ENCODE measurements around the gene SH2D4B.

The SH2D4B gene

GRCh38 chr10:80608706-80609105 lies 71.0 kb downstream of the SH2D4B start:
- DNase-seq, result no peak
- intact Hi-C loops (cut with DNase I), result no loop called here

DNA sequence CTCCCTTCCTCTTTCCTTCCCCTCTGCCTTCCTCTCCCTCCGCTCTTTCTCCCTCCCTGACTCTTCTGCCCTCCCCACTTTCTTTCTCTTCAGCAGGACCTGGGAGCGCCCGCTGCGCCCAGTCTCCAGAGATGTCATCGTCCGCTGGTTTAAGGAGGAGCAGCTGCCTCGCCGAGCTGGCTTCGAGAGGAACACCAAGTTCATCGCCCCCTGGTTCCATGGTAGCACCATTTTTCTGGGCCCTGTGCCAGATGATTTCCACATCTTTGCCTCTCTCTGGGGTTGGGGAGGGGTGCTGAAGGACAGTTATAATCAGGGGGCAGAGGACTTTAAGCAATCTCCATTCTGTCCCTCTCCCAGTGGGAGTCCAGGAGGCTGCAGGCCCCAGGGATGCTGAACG lies 71.6 kb downstream of the SH2D4B start:
- no peak for DNase-seq
- intact Hi-C loops (cut with DNase I), result no loop called here

DNA sequence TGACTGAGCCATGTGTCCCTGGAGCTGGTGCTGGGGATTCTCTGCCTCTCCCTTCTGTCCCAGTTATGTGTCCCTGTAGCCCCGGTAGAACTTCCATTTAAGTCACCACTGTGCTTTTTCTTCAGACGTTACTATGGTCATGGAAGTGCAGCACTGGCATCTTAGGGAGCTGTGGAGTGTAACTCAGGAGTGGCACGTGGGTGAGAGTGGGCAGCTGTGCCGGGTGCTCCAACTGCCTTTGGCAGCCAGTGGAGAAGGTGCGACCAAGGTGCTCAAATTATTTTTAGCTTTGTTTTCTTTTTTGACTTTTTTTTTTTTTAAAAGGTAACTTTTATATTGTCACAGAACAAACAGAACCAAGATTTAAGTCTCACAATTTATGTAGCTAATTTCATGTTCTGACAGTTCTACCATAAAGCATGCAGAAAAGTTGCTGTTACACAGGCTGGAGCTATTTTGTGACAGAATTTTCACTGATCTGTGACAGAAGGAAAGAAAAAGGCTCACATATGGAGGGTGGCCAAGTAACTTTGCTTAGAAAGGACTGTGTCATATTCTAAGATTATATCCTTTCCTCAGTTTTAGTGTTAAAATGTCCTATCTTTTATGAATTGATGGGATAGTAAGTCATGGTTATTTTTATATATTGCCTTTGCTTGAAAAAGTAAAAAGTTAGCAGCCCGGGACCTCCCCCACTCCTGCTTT lies 73.9 kb downstream of the SH2D4B start:
- peak in 1 of 42 donors; percentile 38 for DNase-seq
- intact Hi-C loops (cut with DNase I), result no loop called here

DNA sequence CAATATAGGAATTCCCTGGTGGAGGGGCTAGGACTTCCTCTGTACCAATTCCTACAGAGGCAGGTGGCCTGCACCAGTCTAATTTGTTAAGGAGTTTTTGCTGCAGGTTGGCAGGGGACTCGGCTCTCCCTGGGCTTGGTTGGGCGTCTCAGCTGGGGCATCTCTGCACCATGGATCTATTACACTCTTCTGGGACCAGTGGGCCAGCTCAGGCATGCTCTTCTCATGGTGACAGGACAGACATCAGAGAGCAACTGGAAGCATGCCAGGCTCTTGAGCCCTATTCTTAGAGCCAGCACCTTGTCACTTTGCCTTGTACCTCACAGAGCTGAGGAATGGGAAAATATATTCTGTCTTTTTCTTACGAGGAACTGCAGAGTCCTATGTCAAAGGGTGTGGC lies 74.6 kb downstream of the SH2D4B start:
- intact Hi-C loops (cut with DNase I), result no loop called here
- DNase-seq, result no peak

DNA sequence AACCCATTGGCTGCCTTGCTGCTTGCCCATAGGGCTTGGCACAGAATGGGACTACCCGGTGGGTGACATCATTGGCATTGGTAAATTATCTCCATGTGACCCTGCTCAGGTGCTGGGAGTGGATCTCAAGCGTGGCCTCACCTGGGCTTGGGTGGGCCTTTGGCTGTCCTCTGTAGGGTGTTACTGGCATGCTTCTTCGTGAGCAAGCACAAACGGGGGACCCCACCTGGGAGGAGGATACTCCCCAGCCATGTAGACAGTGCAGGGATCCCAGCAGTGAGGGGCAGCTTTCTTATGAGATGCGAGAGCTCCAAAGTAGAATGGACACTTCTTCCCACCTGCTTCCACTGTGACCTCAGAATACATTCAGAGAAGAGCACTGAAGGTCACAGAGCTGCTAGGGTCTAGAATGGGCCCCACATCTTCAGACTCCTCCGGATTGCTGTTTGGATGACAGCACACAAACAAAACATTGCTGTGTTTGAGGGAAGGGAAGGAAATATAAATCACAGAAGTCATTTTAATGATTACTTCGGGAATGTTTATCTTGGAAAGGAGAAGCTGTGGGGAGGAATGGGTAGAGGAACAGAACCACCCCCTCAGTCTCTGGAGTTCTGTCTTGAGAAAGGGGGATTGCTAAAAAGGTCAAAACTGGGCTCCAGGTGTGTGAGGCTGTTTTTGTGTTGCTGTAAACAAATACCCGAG lies 75.9 kb downstream of the SH2D4B start:
- intact Hi-C loops (cut with DNase I), result no loop called here
- DNase-seq, result no peak

GRCh38 chr10:80614576-80615416 lies 77.1 kb downstream of the SH2D4B start:
- intact Hi-C loops (cut with DNase I), result no loop called here

GRCh38 chr10:80617807-80618206 lies 80.1 kb downstream of the SH2D4B start:
- no peak for DNase-seq
- intact Hi-C loops (cut with DNase I), result no loop called here

More at GRCh38 chr10:80614576-80615416, 77.1 kb downstream of the SH2D4B start:
- peak in 2 of 42 donors; percentile 28 to 33 for DNase-seq

- intact Hi-C loops (cut with DNase I), result no loop called here
- DNase-seq, result no peak
These were observed 81.3 kb downstream of the SH2D4B start for GRCh38 chr10:80619036-80619435.

DNA sequence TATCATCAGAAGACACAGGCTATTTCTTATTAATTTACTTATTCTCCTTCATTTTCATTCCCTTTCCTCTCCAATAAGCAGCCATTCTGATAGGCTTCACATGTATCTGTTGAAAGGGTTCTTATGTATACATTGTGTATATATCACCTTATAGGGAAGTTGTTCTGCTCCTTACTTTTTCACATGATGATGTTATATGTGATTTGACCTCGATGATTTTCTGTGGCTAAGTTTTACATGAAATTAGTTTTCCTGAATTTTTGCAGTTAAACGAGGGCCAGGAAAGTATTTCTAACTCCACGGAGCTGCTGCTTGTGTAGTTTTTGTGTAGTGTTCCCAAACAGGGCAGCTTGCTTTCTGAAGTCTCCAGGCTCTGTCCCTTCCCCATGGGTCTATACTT lies 84.5 kb downstream of the SH2D4B start:
- intact Hi-C loops (cut with DNase I), result no loop called here
- peak in 1 of 42 donors; percentile 12 for DNase-seq

DNA sequence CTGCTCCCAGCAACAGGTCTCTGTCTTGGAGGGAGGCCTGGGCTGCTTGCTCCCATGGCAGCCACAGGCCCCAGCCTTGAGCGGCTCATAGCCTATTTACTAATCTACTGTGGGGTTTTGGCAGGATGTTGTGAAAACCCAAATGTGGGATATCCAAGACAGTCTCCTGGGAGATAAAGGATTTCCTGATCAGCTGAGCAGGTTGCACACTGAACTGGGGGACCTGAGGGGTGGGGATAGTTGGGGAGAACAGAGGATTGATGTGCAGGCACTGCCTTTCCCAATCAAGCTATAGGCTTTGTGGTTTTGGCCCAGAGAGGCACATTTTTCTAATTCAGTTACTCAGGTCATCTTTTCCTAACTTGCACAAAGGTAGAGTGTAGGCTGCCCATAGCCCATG lies 92.6 kb downstream of the SH2D4B start:
- intact Hi-C loops (cut with DNase I), result no loop called here
- DNase-seq, result no peak

GRCh38 chr10:80632742-80633141 lies 95.0 kb downstream of the SH2D4B start:
- intact Hi-C loops (cut with DNase I), result no loop called here
- DNase-seq, result no peak

DNA sequence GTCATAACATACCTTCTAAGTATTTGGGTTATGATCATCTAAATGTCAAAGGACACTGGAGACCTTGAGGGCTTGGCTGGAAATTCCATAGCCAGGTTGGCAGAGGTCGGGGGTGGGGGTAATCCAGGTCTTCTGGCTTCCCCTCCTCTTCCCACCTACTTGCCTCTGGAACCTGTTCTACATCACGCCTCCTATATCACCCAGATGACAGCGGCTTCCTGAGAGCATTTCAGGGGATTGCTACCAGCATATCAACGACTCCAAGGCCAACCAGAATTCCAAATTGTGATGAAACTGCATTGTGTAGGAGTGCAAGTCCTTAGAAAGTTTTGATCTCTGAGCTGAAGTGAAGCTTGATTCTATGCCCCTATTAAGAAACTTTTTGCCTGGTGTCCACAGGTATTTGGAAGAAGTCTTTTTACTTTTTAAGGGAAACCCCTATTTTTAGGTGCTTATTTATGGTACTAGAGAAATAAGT lies 95.7 kb downstream of the SH2D4B start:
- intact Hi-C loops (cut with DNase I), result no loop called here

GRCh38 chr10:80633910-80634309 lies 96.2 kb downstream of the SH2D4B start:
- intact Hi-C loops (cut with DNase I), result no loop called here
- no peak for DNase-seq

More for the DNA sequence above, 95.7 kb downstream of the SH2D4B start:
- peak in 6 of 42 donors; percentile 15 to 58 (median 20) for DNase-seq

DNA sequence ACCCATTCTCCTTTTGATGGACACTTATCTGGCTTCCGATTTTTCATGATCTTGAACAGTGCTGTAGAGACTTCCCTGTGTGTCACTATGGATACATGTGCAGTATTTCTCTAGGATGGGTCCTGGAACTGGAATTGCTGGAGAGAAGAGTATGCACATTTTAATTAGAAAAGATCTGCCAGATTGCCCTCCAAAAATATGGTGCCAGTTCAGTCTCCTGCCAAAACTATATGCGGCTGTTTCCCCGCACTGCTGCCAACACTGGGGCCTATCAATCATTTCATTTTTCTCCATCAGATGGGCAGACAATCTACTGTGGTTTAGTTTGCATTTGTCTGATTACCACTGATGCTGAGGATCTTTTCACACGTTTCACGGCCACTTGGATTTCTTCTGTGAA lies 105.0 kb downstream of the SH2D4B start:
- intact Hi-C loops (cut with DNase I), result no loop called here
- DNase-seq, result no peak

GRCh38 chr10:80646366-80646765 lies 108.7 kb downstream of the SH2D4B start:
- no peak for DNase-seq
- intact Hi-C loops (cut with DNase I), result no loop called here

GRCh38 chr10:80647173-80647833 lies 109.6 kb downstream of the SH2D4B start:
- DNase-seq, result no peak
- intact Hi-C loops (cut with DNase I), result no loop called here

DNA sequence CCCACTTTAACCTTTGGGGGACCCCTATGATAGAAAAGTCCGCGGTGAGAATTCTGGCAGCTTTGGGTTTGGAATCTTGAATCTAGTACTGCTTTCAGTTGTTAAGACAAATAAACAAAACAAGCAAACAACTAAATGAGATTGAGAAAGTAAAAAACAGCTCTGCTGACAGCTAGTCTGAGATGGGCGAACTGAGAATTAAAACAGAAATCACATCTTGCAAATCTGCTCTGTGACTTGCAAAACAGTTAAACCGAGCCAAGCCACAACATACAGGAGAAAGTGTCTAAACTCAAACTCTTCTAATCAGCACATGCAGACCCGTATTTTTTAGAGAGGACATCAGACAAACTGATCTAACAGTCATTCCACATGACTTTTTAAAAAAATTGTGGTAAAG lies 110.4 kb downstream of the SH2D4B start:
- no peak for DNase-seq

DNA sequence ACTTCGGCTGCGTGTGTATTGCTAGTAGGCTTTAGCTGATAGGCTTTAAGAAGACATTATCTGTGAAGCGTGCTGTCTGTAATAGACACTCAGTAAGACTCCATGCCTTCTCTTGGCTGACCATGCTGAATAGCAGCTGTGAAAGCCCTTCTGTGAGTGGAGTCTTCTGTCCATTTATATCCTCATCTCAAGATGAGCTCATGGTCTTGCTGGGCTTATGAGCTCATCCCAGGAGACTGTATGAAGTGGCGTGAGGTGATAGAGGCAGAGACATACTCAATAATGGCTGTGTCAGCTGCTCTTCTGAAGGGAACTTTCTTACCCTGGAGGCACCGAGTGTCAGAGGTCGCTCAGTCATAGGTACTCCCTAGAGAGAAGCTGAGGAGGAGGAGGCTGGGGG lies 111.5 kb downstream of the SH2D4B start:
- intact Hi-C loops (cut with DNase I), result no loop called here
- DNase-seq, result no peak

More for the DNA sequence above, 110.4 kb downstream of the SH2D4B start:
- intact Hi-C loops (cut with DNase I), result no loop called here

- intact Hi-C loops (cut with DNase I), result no loop called here
These were observed 118.2 kb downstream of the SH2D4B start for GRCh38 chr10:80655898-80656297.

More at GRCh38 chr10:80655898-80656297, 118.2 kb downstream of the SH2D4B start:
- no peak for DNase-seq

Measured in head of caudate nucleus (tissue), 42 donors.